ENCODE measurements around the gene MTRR.

- no peak for TF ChIP-seq CTCF (conservative IDR thresholded peaks at IDR 0.05; ENCODE audit: low read length)
- no peak for TF ChIP-seq EZH2phosphoT487 (IDR thresholded peaks at IDR 0.05; ENCODE audit: borderline replicate concordance, low read depth, low read length)
Measured at GRCh38 chr5:7888901-7889300, 20.0 kb downstream of the MTRR start.
